Pulmonary artery endothelial cell (primary cell): ENCODE data around the gene ASB6. TPM values are rescaled to one million over a fixed set of nuclear protein-coding genes. Genes with fewer than 3 reads are reported as not detected.

Experiments
- DNase-seq: peaks from one replicate; pipeline ENCODE4 v3.0.0-alpha.2; 2011; ENCODE audit warnings: low read depth, low spot score
- total RNA-seq: library from RNA; depleted of rRNA; stranded (reverse); fragments of >200 nt; gene quantifications from 2 replicates; pipeline ENCODE4 v1.2.3, GENCODE V29; 2014

Gene ASB6
- total RNA-seq, 1 donor from 2014 or later, result 15.4 TPM

- DNase-seq, result no peak
These were observed 54.3 kb downstream of the ASB6 start for GRCh38 chr9:129587487-129588262.

- no peak for DNase-seq
These were observed 55.3 kb downstream of the ASB6 start for GRCh38 chr9:129586685-129587084.

- DNase-seq, result no peak
These were observed 55.7 kb downstream of the ASB6 start for GRCh38 chr9:129586245-129586644.

- DNase-seq, result no peak
These were observed 56.6 kb downstream of the ASB6 start for GRCh38 chr9:129585352-129585751.

Other genes with a start within 250 kb of the ASB6 start
- not detected in 2 replicates for gene C9orf50, start 21.1 kb downstream of the ASB6 start, total RNA-seq
- gene NTMT1, start 16.0 kb downstream of the ASB6 start, total RNA-seq, result 44.4 and 44.7 TPM in 2 replicates
- not detected in 2 replicates for gene PRRX2, start 23.5 kb upstream of the ASB6 start, total RNA-seq
- 0.18 TPM in 1 of 2 replicates, not detected in the other for gene PTGES, start 110.9 kb upstream of the ASB6 start, total RNA-seq
- 26.4 and 37.3 TPM in 2 replicates for gene TOR1B, start 161.0 kb upstream of the ASB6 start, total RNA-seq
- 32.6 and 39.3 TPM in 2 replicates for gene TOR1A, start 182.0 kb upstream of the ASB6 start, total RNA-seq
- 42.3 and 49.8 TPM in 2 replicates for gene C9orf78, start 193.1 kb upstream of the ASB6 start, total RNA-seq
- gene USP20, start 193.3 kb upstream of the ASB6 start, total RNA-seq, result 7.5 and 9.0 TPM in 2 replicates